ENCODE data around the gene PRIMA1.

PRIMA1 gene

DNA sequence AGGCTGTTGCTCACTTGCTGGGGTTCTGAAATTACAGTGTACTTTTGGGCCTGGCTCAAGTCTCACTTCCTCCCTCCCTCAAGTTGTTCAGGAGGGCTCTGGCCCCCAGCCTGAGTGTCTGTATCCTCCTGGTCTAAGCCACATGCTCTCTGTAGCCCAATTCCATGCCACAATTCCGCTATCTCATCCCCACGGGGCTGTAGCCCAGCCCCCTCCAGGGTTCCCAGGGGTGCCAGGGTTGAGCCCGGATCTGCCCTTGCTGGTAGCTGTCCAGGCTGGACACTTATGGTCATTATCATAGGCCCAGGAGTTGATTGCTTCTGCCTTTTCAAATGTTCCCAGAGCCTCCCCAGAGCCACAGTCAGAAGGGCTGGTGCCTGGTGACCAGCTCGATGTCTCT, 65.3 kb downstream of the PRIMA1 start:
- H3K4me3 Mint-ChIP-seq = no peak overlapping the region
- no peaks in the 10 kb centered on the region for H3K27me3 Mint-ChIP-seq (ENCODE audit: low read depth)
- H3K27ac Mint-ChIP-seq = no peak overlapping the region
- no peaks in the 10 kb centered on the region for H3K36me3 Mint-ChIP-seq (ENCODE audit: low read depth)
- H3K9me3 Mint-ChIP-seq = no peaks in the 10 kb centered on the region
- H3K4me1 Mint-ChIP-seq (ENCODE audit: low read depth) = no peaks in the 10 kb centered on the region

GRCh38 chr14:93720981-93721483, 67.3 kb downstream of the PRIMA1 start:
- Mint-ChIP-seq H3K4me1 (ENCODE audit: low read depth) (no peaks in the 10 kb centered on the region), H3K27ac (no peak overlapping the region), H3K36me3 (ENCODE audit: low read depth) (no peaks in the 10 kb centered on the region), H3K9me3 (no peaks in the 10 kb centered on the region), H3K27me3 (ENCODE audit: low read depth) (no peaks in the 10 kb centered on the region), H3K4me3 (no peak overlapping the region)

- no peak overlapping the region for H3K4me3 Mint-ChIP-seq
- no peak overlapping the region for H3K27ac Mint-ChIP-seq
- no peaks in the 10 kb centered on the region for H3K9me3 Mint-ChIP-seq
- no peaks in the 10 kb centered on the region for H3K27me3 Mint-ChIP-seq (ENCODE audit: low read depth)
- no peaks in the 10 kb centered on the region for H3K36me3 Mint-ChIP-seq (ENCODE audit: low read depth)
- no peaks in the 10 kb centered on the region for H3K4me1 Mint-ChIP-seq (ENCODE audit: low read depth)
Observed at GRCh38 chr14:93720076-93720815, 68.0 kb downstream of the PRIMA1 start.

DNA sequence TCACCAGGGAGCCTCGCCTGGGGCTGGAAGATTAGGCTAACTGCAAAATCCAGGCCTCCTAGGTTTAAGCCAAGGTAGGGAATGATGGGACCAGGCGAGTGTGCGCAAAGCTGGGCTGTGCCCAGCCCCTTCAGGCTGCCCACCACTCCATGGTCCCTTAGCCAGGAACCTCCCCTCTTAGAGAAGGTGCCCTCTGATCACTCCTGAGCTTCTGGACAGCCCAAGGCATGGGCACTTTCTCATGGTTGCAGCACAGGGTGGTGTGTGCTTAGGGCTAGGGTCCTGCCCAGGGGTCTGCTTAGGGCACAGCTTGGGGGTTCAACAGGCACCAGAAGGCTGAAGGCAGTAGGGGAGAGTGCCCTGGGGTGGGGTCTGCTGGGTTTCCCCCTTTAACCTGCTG, 69.0 kb downstream of the PRIMA1 start:
- Mint-ChIP-seq H3K27me3 (ENCODE audit: low read depth) (no peaks in the 10 kb centered on the region), H3K4me1 (ENCODE audit: low read depth) (no peaks in the 10 kb centered on the region), H3K9me3 (no peaks in the 10 kb centered on the region), H3K27ac (no peak overlapping the region), H3K36me3 (ENCODE audit: low read depth) (no peaks in the 10 kb centered on the region), H3K4me3 (no peak overlapping the region)

DNA sequence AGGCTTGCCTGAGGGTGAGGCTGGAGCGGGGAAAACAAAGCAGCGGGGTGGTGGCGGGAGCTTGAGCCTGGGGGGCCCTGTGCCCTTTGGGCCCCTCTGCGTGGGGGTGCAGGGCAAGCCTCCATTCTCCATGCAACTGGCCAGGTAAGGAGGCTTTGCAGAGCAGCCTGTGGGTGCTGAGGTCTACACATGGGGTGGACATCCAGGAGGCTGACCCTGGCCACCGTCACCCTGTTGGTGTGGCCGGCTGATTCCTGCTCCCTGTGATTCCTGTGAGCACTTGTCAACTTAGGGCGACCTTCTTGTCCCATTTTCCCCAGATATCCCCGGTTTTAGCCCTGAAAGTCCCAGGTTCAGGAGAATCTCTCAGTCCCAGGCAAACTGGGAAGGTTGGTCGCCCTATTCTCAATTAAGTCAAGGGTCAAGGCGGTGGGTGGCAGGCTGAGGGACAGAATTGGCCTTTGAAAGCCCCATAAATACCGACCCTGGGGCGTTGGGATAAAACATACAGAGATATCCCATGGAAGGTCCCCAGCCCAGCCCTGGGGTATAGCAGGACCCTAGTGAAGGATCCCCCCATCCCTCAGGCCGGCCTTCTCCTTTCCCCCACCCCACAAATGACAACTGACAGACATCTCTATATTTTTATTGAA, 70.5 kb downstream of the PRIMA1 start:
- Mint-ChIP-seq H3K27me3 (ENCODE audit: low read depth) (no peaks in the 10 kb centered on the region), H3K36me3 (ENCODE audit: low read depth) (no peaks in the 10 kb centered on the region), H3K27ac (no peak overlapping the region), H3K4me1 (ENCODE audit: low read depth) (no peaks in the 10 kb centered on the region), H3K4me3 (no peak overlapping the region), H3K9me3 (no peaks in the 10 kb centered on the region)

GRCh38 chr14:93716746-93717667, 71.3 kb downstream of the PRIMA1 start:
- Mint-ChIP-seq H3K36me3 (ENCODE audit: low read depth) (no peaks in the 10 kb centered on the region), H3K27me3 (ENCODE audit: low read depth) (no peaks in the 10 kb centered on the region), H3K4me1 (ENCODE audit: low read depth) (no peaks in the 10 kb centered on the region), H3K4me3 (no peak overlapping the region), H3K9me3 (no peaks in the 10 kb centered on the region), H3K27ac (no peak overlapping the region)

GRCh38 chr14:93716002-93716745, 72.1 kb downstream of the PRIMA1 start:
- Mint-ChIP-seq H3K4me3 (no peak overlapping the region), H3K4me1 (ENCODE audit: low read depth) (no peaks in the 10 kb centered on the region), H3K27me3 (ENCODE audit: low read depth) (no peaks in the 10 kb centered on the region), H3K36me3 (ENCODE audit: low read depth) (no peaks in the 10 kb centered on the region), H3K27ac (no peak overlapping the region), H3K9me3 (no peaks in the 10 kb centered on the region)

DNA sequence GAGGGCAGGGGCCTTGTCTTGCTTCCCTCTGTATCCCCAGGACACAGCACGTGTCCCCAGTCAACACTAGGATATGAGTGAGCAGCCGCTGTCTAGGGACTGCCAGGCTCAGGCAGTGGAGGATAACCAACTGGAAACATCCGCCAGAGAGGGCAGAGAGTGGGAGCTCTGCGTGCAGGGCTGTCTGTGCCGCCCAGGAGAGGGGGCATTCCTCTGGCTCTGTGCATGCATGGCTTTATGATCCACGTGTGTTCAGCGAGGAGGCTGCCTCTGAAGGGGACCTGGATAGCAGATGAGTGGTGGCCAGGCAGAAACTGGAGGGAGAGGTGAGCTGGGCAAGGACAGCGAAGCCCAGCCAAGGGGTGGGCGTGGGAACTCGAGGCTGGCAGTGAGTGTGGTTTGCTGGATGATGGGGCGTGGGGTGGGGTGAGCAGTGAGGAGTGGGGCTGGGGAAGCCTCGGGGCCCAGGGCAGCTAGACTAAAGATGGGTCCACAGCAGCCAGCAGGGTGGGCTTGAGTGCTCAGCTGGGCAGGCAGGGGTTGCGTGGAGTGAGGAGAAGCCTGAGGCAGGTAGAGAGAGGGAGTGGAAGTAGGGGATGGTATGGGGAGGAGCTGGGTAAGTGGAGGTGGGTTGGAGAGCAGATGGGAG, 72.9 kb downstream of the PRIMA1 start:
- Mint-ChIP-seq H3K27ac (no peak overlapping the region), H3K4me1 (ENCODE audit: low read depth) (no peaks in the 10 kb centered on the region), H3K27me3 (ENCODE audit: low read depth) (no peaks in the 10 kb centered on the region), H3K4me3 (no peak overlapping the region), H3K9me3 (no peaks in the 10 kb centered on the region), H3K36me3 (ENCODE audit: low read depth) (no peaks in the 10 kb centered on the region)

DNA sequence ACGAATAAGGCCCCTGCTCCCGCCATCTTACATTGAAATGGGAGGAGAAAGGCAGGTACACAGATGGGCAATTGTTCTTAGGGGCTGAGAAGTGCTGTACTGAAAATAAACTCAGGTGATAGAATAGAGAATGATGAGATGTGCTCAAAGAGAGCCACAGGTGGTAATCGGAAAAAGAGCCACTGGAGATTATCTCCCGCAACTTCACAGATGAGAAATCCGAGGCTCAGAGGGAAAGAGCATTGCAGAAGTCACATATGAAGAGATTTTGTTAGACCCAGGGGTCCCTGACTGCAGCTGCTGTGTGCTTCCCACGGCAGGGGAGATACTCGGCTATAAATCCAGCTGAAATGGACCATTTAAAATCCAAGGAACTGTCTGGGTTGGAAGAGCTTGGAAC, 73.7 kb downstream of the PRIMA1 start:
- Mint-ChIP-seq H3K27ac (no peak overlapping the region), H3K27me3 (ENCODE audit: low read depth) (no peaks in the 10 kb centered on the region), H3K4me1 (ENCODE audit: low read depth) (no peaks in the 10 kb centered on the region), H3K9me3 (no peaks in the 10 kb centered on the region), H3K4me3 (no peak overlapping the region), H3K36me3 (ENCODE audit: low read depth) (no peaks in the 10 kb centered on the region)

DNA sequence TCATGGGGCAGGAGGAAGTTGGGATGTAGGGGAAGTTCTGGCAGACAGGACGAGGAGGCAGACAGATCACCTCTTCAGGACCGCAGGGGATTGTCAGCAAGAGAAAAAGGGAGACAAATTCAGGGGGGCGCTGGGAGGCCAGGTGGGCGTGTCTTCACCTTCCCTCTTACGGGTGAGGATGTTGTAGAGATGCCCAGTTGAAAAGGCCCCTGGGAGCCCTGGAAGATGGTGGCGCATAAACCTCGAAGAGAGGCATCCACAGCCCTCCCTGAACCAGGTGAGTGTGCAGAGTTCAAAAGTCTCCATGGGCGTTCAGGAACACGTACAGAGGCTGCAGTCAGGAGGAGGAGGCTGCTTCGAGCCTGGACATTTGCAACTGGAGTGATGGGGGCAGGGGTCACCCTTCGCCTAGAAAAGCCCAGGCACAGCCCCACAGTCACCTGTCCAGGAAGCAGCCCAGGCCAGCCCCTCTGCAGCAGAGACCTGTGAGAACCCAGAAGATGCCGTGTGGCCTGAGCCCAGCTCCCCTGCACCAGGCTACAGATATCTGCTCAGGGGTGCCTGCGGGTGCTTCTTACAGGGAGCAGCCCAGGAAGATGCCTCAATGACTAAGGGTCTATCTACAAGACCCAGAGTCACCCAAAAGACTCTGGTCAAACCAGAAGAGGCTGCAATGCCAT, 74.4 kb downstream of the PRIMA1 start:
- Mint-ChIP-seq H3K9me3 (no peaks in the 10 kb centered on the region), H3K4me3 (no peak overlapping the region), H3K4me1 (ENCODE audit: low read depth) (no peaks in the 10 kb centered on the region), H3K36me3 (ENCODE audit: low read depth) (no peaks in the 10 kb centered on the region), H3K27me3 (ENCODE audit: low read depth) (no peaks in the 10 kb centered on the region), H3K27ac (no peak overlapping the region)

DNA sequence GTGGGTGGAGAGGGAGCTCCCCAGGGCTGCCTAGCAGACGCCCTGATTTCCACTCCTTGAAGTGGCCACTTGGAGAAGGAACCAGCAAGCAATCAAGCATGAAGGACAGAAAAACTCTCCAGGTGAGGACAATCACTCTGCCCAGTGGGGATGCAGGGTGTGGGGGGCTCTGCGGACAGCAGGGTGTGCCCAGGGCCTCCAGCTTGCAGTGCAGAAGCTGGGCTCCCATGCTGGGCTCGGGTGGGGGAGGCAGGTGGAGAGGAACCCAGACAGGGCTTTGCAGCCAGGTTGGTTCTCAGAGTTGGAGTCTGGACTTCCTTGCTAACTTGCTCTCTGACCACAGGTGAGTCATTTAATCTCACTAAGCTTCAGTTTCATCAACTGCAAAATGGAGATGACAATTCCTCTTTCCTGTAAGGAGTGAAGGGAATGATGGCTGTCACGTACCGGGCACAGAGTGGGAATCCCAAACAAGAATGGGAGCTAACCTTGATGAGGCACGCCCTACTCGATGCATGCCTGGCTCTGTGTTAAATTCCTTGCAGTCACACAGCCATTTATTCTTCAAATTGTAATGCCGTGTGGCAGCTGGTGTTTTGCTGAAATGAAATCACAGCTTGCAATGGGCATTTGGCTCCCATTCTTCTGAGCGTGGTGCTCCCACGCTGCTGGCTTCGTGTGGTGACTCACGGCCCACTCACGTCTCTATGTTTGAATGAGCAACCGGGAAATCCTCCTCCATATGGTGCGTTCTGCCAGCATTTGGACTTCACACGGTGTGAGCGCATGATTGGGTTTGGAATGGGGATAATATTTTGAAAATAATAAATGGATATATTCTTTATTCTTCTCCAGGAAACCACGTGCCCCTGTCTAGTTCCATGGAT, 75.2 kb downstream of the PRIMA1 start:
- H3K27ac Mint-ChIP-seq = no peak overlapping the region
- no peaks in the 10 kb centered on the region for H3K9me3 Mint-ChIP-seq
- H3K4me1 Mint-ChIP-seq (ENCODE audit: low read depth) = no peaks in the 10 kb centered on the region
- no peaks in the 10 kb centered on the region for H3K36me3 Mint-ChIP-seq (ENCODE audit: low read depth)
- H3K27me3 Mint-ChIP-seq (ENCODE audit: low read depth) = no peaks in the 10 kb centered on the region
- no peak overlapping the region for H3K4me3 Mint-ChIP-seq

- Mint-ChIP-seq H3K9me3 (no peaks in the 10 kb centered on the region), H3K27ac (no peak overlapping the region), H3K27me3 (ENCODE audit: low read depth) (no peaks in the 10 kb centered on the region), H3K4me1 (ENCODE audit: low read depth) (no peaks in the 10 kb centered on the region), H3K36me3 (ENCODE audit: low read depth) (no peaks in the 10 kb centered on the region), H3K4me3 (no peak overlapping the region)
Observed at GRCh38 chr14:93712079-93712837, 76.0 kb downstream of the PRIMA1 start.

All from T-helper 1 cell treated with Interleukin-12 subunit alpha and Interleukin-12 subunit beta and Interleukin-4 antibody, amounts not matched to agents 30 μg/mL and 1 μg/mL, for 36 hours (primary cell).